ENCODE data around the gene TRIM54.
A peak's percentile ranks its signal among the peaks of the same experiment; 100 is the strongest.
"Not testable (repeated sequence)": the region's sequence is repeated elsewhere in the genome, so short reads cannot be mapped to it uniquely, and the experiment has no call there.

TRIM54 gene

GRCh38 chr2:27313882-27314645 is 31.8 kb downstream of the TRIM54 start:
- no peak for DNase-seq (ENCODE audit: low spot score)

DNA sequence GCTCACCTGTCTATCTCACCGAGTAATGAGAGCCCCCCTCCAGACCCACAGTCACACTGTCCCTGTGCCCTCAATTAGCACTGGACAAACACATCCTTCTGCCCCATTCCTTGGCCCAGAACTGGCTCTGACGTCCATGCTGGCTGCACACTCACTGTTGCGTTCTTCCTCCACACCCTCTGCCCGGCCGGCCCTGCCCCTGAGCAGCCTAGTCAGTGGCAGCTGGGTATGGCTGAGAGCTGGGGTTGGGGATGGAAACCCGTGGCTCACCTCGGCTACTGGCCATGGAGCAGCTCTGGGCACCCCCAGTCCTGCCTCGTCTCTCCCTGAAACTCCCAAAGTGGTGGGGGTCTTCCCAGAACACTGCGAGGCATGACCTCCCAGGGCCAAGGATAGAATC is 32.5 kb downstream of the TRIM54 start:
- no peak for DNase-seq (ENCODE audit: low spot score)

DNA sequence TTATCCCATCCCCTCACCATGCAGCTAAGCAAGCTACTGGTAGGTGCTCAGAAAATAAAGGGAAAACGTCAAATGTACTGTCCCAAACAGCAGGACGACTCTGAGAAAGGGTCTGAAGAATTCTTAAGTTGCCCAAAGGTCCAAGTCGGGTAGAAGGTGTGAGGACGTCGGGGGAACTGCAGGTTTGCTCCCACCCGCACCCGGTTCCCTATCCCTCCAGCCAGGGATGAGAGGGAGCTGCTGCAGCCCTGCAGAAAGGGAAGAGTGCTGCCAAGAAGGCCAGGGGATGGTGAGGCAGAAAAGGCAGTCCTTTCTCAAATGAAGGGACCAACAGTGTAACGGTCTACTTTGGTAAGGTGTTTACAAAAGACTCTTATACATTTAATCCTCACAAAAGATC is 32.9 kb downstream of the TRIM54 start:
- DNase-seq (ENCODE audit: low spot score), result no peak

DNA sequence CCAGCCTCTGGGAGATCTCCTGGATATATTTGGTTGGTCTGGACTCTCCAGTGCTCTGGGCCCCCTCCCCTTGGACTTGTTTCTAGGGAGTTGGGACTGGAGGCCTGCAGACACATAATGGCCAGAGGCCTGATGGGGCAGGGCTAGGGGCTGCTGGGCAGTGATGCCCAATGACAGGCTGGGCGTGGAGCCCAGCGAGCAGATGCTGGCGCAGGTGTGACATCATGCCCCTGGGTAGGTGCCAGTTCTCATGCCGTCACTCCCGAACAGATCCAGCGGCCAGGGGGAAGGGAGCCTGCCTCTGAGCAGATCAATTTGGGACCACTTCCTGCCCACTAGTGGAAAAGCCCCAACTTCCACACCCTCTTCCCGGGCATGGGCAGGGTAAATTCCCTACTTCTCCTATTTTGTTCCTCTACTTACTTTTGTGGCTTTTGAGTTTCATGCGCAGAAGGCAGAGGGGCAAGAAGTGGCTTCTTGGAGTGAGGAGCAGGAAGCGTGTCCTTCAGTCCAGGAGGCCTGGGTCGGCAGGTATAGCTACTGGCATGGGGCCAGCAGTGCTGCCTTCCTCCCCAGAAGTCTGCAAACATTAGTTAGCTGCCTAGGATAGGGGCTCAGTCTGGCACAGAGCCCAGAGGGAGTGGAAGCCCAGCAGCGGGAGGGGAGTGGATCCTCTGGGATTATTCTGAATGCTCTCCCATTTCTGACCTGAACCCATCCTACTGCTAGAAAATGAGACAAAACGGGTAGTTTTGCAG is 34.6 kb downstream of the TRIM54 start:
- peak; percentile 20 for DNase-seq (ENCODE audit: low spot score)

- DNase-seq (ENCODE audit: low spot score), result not testable (repeated sequence)
These were observed 37.6 kb downstream of the TRIM54 start for GRCh38 chr2:27319839-27320238.

GRCh38 chr2:27320958-27321543 is 38.8 kb downstream of the TRIM54 start:
- no peak for DNase-seq (ENCODE audit: low spot score)

- DNase-seq (ENCODE audit: low spot score), result no peak
These were observed 40.1 kb downstream of the TRIM54 start for GRCh38 chr2:27322301-27322765.

DNA sequence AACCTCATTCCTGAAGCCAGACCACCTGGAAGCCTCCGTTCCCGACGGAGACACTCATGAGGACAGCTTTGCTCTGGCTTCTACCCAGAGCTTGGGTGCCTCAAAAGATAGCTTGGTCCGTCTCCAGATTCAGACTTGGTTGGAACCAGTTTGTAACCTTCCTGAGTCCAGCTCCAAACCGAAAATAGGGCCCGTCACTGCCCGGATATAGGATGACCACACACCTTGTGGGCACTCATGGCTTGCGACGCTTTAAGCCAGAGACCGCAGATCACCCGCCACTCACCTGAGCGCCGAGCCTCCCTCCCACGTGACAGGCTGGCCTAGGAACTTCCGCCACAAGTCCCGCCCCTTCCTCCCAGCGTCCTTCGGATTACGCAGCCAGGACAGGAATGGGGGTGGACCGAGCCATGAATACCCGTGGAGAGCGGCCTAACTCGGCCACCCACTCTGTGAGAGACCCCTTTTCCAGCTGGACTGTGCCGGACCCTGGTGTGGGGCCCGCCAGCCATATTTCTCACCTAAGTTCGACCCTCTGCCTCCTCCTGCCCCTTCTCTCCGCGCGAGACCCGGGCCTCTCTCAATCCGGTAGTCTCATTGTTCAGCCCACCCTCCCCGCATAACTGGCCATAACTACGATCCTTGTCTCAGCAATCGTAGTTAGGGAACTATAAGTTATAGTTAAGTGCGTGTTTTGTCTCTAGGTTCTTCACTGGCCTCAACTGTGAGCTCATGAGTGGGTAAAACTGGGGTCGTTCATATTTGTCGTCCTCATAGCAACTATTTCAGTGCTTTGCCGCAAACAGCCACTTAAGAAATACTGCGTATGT is 40.8 kb downstream of the TRIM54 start, which contains the start of gene MPV17:
Gene MPV17 (minus strand): TSS at position 332 of the 830 bp plus-strand sequence. CDS start 580 bp downstream, outside the sequence.
- DNase-seq (ENCODE audit: low spot score), result peak; percentile 93

DNA sequence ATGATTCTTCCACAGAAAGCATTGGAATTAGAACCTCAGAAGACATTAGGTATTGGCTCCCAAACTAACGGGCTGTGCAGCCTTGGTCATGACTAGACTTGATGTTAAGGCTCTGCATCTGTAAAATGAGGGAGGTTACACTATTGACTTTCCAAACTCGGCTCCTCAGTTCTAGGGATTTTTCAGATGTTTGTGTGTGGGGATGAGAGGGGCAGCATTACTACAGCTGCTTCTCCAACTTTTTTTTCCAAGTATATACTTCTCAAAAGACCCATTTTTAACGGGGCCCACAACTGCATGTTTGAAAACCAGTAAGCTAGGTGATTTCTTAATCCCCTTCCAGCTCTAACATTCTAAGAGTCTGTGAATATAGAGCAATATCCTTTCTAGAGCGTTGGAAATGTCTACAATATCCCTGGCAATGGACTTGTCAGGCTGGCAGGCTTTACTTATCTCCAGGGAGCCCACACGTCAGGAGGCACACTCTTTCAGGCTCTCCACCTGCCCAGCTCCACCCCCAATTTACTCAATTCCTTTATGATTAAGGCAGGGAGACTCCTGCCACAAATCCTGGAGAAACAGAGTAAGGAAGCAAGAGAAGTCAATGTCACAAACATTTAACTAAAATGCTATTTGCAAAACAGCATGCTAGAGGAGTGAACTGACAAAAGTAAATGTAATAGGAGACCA is 41.5 kb downstream of the TRIM54 start:
- no peak for DNase-seq (ENCODE audit: low spot score)

- no peak for DNase-seq (ENCODE audit: low spot score)
These were observed 42.5 kb downstream of the TRIM54 start for GRCh38 chr2:27324720-27325119.

DNA sequence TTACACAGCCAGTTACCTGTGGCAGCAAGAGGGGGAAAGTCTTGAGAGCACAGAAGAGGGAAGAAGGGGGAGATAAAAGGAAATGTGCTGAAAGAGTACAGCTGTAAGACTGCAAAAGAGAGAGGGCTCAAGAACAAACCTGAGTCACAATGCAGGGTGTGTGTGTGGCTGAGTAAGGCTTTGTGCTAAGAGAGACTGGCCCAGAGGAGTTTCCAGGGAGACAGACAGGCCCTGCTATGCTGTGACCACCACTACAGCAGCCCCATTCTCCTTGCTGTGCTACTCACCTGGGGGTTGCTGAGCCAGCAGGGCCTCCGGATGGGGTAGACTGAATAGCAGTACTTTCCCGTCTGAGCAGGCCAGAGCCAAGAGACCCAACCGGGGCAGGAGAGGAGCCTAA is 53.1 kb downstream of the TRIM54 start:
- DNase-seq (ENCODE audit: low spot score), result no peak

DNA sequence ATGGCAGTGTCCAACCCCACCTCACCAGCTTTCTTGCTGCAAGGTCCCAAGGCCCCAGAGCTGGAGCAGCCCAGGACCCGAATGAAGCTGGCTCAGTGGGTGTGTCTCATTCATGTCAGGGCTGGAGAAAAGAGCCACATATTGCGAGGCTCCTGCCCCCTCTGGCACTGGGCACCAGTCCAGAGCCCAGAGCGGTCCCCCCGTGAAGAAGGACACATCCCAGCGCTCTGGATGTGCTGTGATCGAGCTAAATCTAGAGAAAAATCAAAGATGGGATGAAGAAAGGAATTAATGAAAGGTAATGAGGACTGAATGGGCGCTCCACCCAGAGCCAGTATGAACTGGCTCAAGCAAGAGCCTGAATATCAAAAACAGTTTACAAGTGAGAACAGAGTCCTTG is 53.9 kb downstream of the TRIM54 start:
- DNase-seq (ENCODE audit: low spot score), result no peak

GRCh38 chr2:27347641-27348040 is 65.4 kb downstream of the TRIM54 start:
- DNase-seq (ENCODE audit: low spot score), result no peak

GRCh38 chr2:27350106-27350693 is 68.0 kb downstream of the TRIM54 start:
- no peak for DNase-seq (ENCODE audit: low spot score)

DNA sequence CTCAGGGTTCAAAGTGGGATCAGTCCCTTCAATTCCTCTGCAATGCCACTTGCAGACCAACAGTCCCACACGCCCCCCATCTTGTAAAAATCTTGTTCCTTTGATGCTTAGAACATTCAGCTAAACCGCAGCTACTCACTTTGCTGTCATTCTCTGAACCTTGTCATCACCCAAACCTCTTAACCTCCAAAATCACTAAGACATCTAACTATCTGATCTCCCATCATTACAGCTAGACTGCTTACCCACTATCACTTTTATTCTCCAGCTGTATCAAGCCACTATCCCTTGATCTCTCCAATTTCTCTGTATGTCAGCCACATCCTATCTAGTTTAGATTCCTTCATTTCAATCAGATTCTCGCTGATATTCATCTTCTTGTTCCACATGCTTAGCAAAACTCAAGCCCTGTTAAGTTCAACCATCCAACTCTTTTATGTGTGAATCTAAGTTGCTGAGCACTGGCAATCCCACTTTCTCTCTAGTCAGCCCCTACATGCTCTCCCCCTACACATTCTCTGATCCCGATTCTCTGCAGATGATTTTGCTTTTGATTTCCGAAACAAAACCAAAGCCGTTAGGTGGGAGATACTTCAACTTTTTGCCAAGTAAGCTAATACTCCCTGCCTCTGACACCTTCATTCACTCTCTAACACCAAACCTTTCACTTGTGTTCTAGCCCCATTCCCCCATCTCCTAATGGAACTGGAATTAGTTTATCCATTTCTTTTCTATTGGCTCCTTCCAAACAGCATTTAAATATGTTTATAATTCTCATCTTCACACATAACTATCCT is 69.8 kb downstream of the TRIM54 start:
- DNase-seq (ENCODE audit: low spot score), result no peak

DNA sequence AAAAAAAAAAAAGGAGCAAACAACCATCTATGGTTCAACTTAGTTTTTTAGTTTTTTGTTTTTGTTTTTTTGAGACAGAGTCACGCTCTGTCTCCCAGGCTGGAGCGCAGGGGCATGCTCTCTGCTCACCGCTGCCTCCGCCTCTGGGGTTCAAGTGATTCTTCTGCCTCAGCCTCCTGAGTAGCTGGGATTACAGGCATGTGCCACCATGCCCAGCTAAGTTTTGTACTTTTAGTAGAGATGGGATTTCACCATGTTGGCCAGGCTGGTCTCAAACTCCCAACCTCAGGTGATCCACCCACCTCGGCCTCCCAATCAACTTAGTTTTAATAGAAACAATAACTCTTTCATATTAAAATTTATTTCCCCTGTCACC is 71.1 kb downstream of the TRIM54 start:
- not testable (repeated sequence) for DNase-seq (ENCODE audit: low spot score)

- no peak for DNase-seq (ENCODE audit: low spot score)
These were observed 71.8 kb downstream of the TRIM54 start for GRCh38 chr2:27353762-27354596.

DNA sequence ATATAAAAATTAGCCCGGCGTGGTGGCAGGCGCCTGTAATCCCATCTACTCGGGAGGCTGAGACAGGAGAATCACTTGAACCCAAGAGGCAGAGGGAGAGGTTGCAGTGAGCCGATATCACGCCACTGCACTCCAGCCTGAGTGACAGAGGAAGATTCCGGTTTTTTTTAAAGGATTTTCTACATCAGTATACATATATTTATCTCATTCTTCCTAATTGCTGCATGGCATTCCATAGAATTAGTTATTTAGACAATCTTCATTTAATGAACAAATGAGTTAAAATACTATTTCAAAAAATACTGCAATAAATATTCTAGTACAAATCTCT is 72.3 kb downstream of the TRIM54 start:
- no peak for DNase-seq (ENCODE audit: low spot score)

DNA sequence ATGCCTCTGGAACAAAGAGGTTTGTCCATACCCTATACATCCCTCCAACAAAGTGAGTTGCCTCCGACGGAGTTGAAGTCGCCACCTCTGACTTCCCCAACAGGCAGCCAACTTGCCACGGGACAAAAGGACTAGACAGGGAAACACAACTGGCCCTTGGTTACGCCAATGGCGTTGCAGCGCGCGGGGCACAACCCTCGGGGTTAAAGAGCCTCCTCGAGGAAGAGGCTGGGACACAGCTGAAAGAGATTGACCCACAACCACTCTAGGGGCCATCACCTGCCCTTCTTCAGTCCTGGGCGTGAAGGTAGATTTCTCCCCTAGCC is 73.8 kb downstream of the TRIM54 start:
- peak; percentile 40 for DNase-seq (ENCODE audit: low spot score)
